Astrocyte of the spinal cord (primary cell): Measurements from ENCODE around the gene PXYLP1.

Source experiments
- DNase-seq: peaks from one replicate; pipeline ENCODE4 v3.0.0; 2011; ENCODE audit warnings: low read depth, low spot score
- H3K4me3 ChIP-seq: 2 replicates; pipeline ENCODE4 v1.5.1; 2011; ENCODE audit warnings: low read depth, mild to moderate bottlenecking, low read length, moderate library complexity
- CTCF ChIP-seq: IDR thresholded peaks from 2 replicates; pipeline ENCODE4 v1.5.1; 2012; ENCODE audit warnings: low read depth, mild to moderate bottlenecking, low read length, inconsistent platforms
- in situ Hi-C: cut with HindIII; loops from 2 replicates; pipeline ENCODE4 v1.10.0; 2017; ENCODE audit warnings: low sequenced_read_pairs

Gene PXYLP1

DNA sequence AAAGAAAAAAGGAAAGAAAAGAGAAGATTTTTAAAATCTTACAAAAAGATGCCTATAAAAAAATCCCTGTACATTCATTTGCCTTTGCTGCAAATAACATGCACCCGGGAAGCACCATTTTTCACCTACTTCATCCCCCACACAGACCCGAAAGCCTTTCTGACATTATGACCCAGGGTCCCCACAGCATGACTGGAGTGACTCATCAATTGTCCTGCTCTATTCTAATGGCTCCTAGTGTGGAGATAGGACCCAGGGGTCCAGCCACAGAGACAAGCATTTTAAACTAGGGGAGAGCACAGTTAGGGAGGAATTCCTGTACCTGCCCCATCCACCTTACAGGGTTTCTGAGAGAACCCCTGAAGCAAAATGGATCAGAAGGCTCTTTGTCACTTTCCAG lies 14.7 kb upstream of the PXYLP1 start:
- DNase-seq = no peak
- no peak overlapping the region for H3K4me3 ChIP-seq
- TF ChIP-seq CTCF = no peak
- in situ Hi-C loops = no loop called here

DNA sequence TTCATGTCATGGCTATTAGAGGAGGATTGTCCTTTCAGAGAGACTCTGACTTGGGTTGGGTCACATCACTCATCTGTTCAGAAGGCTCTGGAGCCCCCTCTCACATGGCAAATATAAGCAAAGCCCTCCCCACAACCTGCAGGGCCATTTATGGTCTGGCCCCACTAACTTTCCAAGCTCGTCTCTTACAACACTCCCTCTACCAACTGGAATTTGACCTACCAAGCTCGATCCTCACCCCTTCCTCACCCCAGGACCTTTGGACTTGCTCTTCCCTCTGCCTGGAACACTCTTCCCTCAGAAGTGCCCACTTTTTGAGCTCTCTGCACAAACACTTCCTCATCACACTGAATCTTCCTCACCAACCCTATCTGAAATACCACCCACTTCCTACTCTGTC lies 14.2 kb upstream of the PXYLP1 start:
- no peak for DNase-seq
- in situ Hi-C loops = no loop called here
- no peak for TF ChIP-seq CTCF
- no peak overlapping the region for H3K4me3 ChIP-seq

GRCh38 chr3:141218162-141218835 lies 13.3 kb upstream of the PXYLP1 start:
- in situ Hi-C loops = no loop called here
- no peak overlapping the region for H3K4me3 ChIP-seq
- DNase-seq = no peak
- TF ChIP-seq CTCF = no peak

GRCh38 chr3:141218926-141219325 lies 12.7 kb upstream of the PXYLP1 start:
- DNase-seq = no peak
- no peak overlapping the region for H3K4me3 ChIP-seq
- TF ChIP-seq CTCF = no peak
- in situ Hi-C loops = no loop called here

DNA sequence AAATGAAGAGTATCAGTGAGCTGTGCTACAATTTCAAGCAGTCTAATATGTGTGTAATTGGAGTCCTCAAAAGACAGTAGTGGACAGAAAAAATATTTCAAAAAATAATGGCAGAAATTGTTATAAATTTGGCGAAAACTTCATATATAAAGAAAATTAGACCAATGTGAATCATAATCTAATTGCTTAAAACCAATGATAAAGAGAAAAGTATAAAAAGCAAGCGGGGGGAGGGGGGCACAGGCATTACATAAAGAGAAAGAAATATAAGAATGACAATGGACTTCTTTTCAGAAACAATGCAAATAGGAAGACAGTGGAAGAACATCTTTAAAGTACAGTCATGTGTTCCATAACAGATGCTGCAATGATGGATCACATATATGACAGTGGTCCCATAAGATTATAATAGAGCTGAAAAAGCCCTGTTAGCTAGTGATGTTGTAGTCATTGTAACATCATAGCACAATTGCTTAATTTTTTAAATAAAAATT lies 7.9 kb upstream of the PXYLP1 start:
- DNase-seq = no peak
- TF ChIP-seq CTCF = no peak
- in situ Hi-C loops = no loop called here
- H3K4me3 ChIP-seq = no peak overlapping the region

DNA sequence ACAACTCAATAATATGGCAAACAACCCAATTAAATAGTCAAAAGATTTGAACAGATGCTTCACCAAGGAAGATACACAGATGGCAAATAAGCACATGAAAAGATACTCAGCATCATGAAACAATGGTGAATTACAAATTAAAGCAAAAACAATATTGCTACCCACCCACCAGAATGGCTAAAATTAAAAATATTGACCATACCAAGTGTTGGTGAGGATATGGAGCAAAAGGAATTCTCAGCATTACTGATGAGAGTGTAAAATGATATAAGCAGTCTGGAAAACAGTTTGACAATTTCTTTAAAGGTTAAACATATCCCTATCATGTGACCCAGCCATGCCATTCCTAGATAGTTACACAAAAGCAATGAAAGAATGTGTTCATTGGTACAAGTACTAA lies 5.7 kb upstream of the PXYLP1 start:
- no peak for DNase-seq
- H3K4me3 ChIP-seq = no peak overlapping the region
- in situ Hi-C loops = no loop called here
- no peak for TF ChIP-seq CTCF

DNA sequence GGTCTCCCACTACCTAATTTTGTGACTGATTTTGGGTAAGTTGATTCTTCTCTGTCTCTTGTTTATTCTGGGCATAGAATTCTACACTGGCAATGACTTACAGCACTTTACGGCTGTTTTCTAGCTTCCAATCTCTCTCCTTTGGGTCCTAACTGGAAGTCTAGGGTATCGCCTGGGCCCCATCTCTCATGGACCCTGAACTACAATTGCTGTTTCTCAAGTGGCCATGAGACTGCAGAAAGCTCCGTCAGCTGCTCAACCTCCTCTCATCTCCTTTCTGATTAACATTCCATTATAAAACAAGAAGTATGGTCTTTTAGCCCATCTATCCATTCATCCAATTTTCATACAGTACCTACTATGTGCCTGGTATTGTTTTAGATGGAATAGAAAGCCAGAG lies 4.4 kb upstream of the PXYLP1 start:
- no peak for DNase-seq
- H3K4me3 ChIP-seq = no peak overlapping the region
- no peak for TF ChIP-seq CTCF
- in situ Hi-C loops = no loop called here
